Keratinocyte (primary cell): ENCODE results near the gene ASS1.

Source experiments
- CTCF ChIP-seq, 3 experiments: IDR thresholded peaks in 1 of 3; conservative IDR thresholded peaks in 1 of 3; optimal IDR thresholded peaks in 1 of 3; 2 replicates in 2 of 3; 3 replicates in 1 of 3; pipeline versions ENCODE3 to v1.5.1; 2011; ENCODE audit warnings: low read length in 3 of 3, mild to moderate bottlenecking in 3 of 3, moderate library complexity in 2 of 3, control low read depth in 1 of 3, inconsistent platforms in 1 of 3; ENCODE audit not compliant: insufficient read depth in 2 of 3; ENCODE audit errors: extremely low read depth in 1 of 3
- EZH2 ChIP-seq: IDR thresholded peaks from one replicate; pipeline ENCODE4 v1.6.1; 2012; ENCODE audit warnings: inconsistent platforms, mild to moderate bottlenecking, low read length, moderate library complexity

- TF ChIP-seq CTCF (optimal IDR thresholded peaks at IDR 0.05 in 1 of 3, IDR thresholded peaks at IDR 0.05 in 1 of 3, conservative IDR thresholded peaks at IDR 0.05 in 1 of 3; ENCODE audit: extremely low read depth in 1 of 3, insufficient read depth in 2 of 3, low read length in 3 of 3): no peak
- no peak for TF ChIP-seq EZH2
Measured at GRCh38 chr9:130474106-130474505, 29.3 kb downstream of the ASS1 start.
